ENCODE results near the gene WDR33. TPM values are rescaled to one million over a fixed set of nuclear protein-coding genes. Genes with fewer than 3 reads are reported as not detected.
A peak's percentile ranks its signal among the peaks of the same experiment; 100 is the strongest.

Gene WDR33
- total RNA-seq, 1 donor = 25.7 TPM

- no peaks in the 10 kb centered on the region for H3K79me2 ChIP-seq (ENCODE audit: insufficient read depth, low read length)
- peak; percentile 85 for DNase-seq (ENCODE audit: insufficient read length, low spot score, missing footprints)
- no peak overlapping the region for H3K4me2 ChIP-seq (ENCODE audit: insufficient read depth, low read length)
- H3K27me3 ChIP-seq (ENCODE audit: insufficient read depth, low read length) = peaks cover 49% of the 10 kb centered on the region
- no peaks in the 10 kb centered on the region for H3K4me1 ChIP-seq (ENCODE audit: insufficient read depth, low read length)
- no peak overlapping the region for H3K27ac ChIP-seq (ENCODE audit: low read depth, low read length)
- peaks cover 4% of the 10 kb centered on the region for H4K20me1 ChIP-seq (ENCODE audit: insufficient read depth, low read length)
- no peaks in the 10 kb centered on the region for H3K36me3 ChIP-seq (ENCODE audit: insufficient read depth, low read length)
- H3K4me3 ChIP-seq (ENCODE audit: insufficient read depth, low read length) = no peak overlapping the region
- no peaks in the 10 kb centered on the region for H3K9me3 ChIP-seq (ENCODE audit: low read depth, low read length)
- no peak for TF ChIP-seq CTCF (IDR thresholded peaks at IDR 0.05; ENCODE audit: extremely low read depth, low read depth, low read length)
- H2AFZ ChIP-seq (ENCODE audit: low read length) = no peak overlapping the region
Observed at GRCh38 chr2:127664895-127665225, 146.1 kb downstream of the WDR33 start.

DNA sequence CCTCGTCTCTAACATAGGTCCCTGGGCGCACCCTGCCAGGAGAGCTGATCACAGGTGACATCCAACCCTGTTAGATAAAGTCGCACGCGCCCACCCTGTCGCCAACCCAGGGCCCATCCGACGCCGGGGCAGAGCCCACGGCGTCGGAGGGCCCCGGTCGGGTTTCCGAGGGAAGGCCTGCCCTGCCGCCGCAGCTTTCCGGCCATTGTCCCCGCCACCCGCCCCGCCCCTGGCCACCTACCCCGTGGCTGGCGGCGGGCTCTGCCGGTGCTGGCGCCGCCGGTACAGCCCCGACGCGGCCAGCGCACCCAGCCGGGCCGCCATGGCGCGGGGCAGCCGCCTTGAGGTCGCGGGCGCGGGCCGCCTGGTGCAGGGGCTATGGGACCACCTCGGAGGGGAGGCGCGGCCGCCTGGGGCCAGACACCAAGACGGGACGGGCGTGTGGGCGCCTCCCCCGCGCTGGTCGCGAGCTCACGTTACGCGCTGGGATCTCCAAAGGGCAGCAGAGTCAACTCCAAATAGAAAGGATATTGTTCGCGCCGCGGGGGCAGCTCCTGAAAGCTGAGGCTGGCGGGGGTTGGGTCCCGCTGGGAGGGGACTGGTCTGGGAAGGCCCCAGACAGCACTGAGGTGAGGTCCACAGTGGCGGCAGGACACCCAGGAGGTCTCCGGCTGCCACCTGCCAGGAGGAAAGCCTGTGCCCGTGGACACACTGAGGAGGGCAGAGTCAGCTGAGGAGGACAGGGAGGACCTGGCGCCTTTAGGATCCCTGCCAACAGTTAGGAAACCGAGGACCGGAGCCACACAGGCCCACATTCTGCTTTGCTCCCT lies 146.7 kb downstream of the WDR33 start:
- Histone ChIP-seq H4K20me1 (ENCODE audit: insufficient read depth, low read length) (peaks cover 4% of the 10 kb centered on the region), H3K9me3 (ENCODE audit: low read depth, low read length) (no peaks in the 10 kb centered on the region), H2AFZ (ENCODE audit: low read length) (no peak overlapping the region), H3K79me2 (ENCODE audit: insufficient read depth, low read length) (no peaks in the 10 kb centered on the region), H3K36me3 (ENCODE audit: insufficient read depth, low read length) (no peaks in the 10 kb centered on the region), H3K4me3 (ENCODE audit: insufficient read depth, low read length) (peak overlapping the region; percentile 35), H3K27me3 (ENCODE audit: insufficient read depth, low read length) (peaks cover 49% of the 10 kb centered on the region), H3K4me2 (ENCODE audit: insufficient read depth, low read length) (peak overlapping the region; percentile 51), H3K4me1 (ENCODE audit: insufficient read depth, low read length) (no peaks in the 10 kb centered on the region), H3K27ac (ENCODE audit: low read depth, low read length) (no peak overlapping the region)
- no peak for TF ChIP-seq CTCF (IDR thresholded peaks at IDR 0.05; ENCODE audit: extremely low read depth, low read depth, low read length)
- DNase-seq (ENCODE audit: insufficient read length, low spot score, missing footprints) = peak; percentile 90

DNA sequence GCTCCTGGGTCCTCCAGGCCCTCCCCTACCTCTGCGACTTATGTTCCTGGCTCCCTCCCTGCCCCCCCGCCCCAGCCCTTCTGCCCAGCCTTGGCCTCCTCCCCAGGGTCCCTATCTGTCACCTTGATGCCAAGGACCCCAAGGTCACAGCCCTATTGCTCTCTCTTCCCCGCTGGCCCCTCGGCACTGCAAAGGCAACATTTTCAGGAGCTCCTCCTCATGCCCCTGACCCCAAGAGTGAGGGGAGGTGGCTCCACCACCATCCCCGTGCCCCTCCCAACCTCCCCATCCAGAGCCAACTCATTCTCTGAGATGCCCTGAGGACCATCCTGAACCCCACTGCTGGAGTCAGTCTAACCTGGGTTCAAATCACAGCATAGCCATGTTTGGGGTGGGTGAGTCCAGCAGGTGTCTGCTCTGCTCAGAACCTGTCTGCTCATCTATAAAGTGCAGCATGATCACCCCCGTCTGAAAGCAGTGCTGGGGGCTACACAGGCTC lies 147.4 kb downstream of the WDR33 start:
- H3K27me3 ChIP-seq (ENCODE audit: insufficient read depth, low read length) = peaks cover 49% of the 10 kb centered on the region
- no peak overlapping the region for H2AFZ ChIP-seq (ENCODE audit: low read length)
- H3K79me2 ChIP-seq (ENCODE audit: insufficient read depth, low read length) = no peaks in the 10 kb centered on the region
- DNase-seq (ENCODE audit: insufficient read length, low spot score, missing footprints) = peak; percentile 44
- no peak for TF ChIP-seq CTCF (IDR thresholded peaks at IDR 0.05; ENCODE audit: extremely low read depth, low read depth, low read length)
- H3K4me2 ChIP-seq (ENCODE audit: insufficient read depth, low read length) = no peak overlapping the region
- H3K36me3 ChIP-seq (ENCODE audit: insufficient read depth, low read length) = no peaks in the 10 kb centered on the region
- H3K4me1 ChIP-seq (ENCODE audit: insufficient read depth, low read length) = no peaks in the 10 kb centered on the region
- no peak overlapping the region for H3K4me3 ChIP-seq (ENCODE audit: insufficient read depth, low read length)
- H3K9me3 ChIP-seq (ENCODE audit: low read depth, low read length) = no peaks in the 10 kb centered on the region
- peaks cover 4% of the 10 kb centered on the region for H4K20me1 ChIP-seq (ENCODE audit: insufficient read depth, low read length)
- no peak overlapping the region for H3K27ac ChIP-seq (ENCODE audit: low read depth, low read length)

DNA sequence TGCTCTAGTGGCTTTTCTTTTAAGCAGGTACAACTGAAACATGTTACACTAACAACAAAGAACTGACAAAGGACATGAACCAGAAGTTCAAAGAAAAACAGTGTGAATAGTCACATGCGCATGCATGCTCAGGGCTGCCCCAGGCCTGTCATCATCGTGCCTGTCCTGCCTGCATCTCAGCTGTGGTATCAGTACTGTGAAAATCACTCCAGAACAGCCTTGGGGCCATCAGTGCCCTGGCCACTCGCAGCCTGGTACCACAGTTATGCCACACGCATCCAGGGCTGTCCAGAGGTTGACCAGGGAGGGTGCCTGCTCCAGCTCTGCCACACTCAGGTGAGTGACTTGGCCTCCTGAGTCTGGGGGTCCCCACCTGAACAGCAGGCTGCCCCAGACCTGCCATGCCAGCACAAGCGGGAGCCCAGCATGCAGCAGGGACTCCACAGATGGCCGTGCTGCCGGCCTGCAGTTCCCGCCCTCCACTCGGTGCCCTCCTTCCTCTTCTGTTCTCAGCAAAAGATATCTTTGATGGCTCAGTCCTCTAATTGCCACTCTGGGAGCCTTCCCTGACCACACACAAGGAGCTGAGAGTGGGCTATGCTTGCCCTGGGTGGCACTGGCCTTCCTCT lies 147.9 kb downstream of the WDR33 start:
- Histone ChIP-seq H3K79me2 (ENCODE audit: insufficient read depth, low read length) (no peaks in the 10 kb centered on the region), H3K4me3 (ENCODE audit: insufficient read depth, low read length) (no peak overlapping the region), H3K4me1 (ENCODE audit: insufficient read depth, low read length) (no peaks in the 10 kb centered on the region), H3K9me3 (ENCODE audit: low read depth, low read length) (no peaks in the 10 kb centered on the region), H4K20me1 (ENCODE audit: insufficient read depth, low read length) (peaks cover 4% of the 10 kb centered on the region), H3K27me3 (ENCODE audit: insufficient read depth, low read length) (peaks cover 49% of the 10 kb centered on the region), H3K27ac (ENCODE audit: low read depth, low read length) (no peak overlapping the region), H2AFZ (ENCODE audit: low read length) (no peak overlapping the region), H3K36me3 (ENCODE audit: insufficient read depth, low read length) (no peaks in the 10 kb centered on the region), H3K4me2 (ENCODE audit: insufficient read depth, low read length) (no peak overlapping the region)
- DNase-seq (ENCODE audit: insufficient read length, low spot score, missing footprints) = peak; percentile 90
- no peak for TF ChIP-seq CTCF (IDR thresholded peaks at IDR 0.05; ENCODE audit: extremely low read depth, low read depth, low read length)

Data from osteoblast (primary cell).